Stomach smooth muscle (tissue), 2 donors: ENCODE results near the gene ARHGAP10.

Experiments used
- H3K27ac ChIP-seq: one replicate; pipeline ENCODE4 v1.7.0; 2013; ENCODE audit warnings: mild to moderate bottlenecking, low read length, inconsistent platforms
- H3K27me3 ChIP-seq, 2 donors: one replicate each; pipeline ENCODE4 v1.7.0; 2013; ENCODE audit warnings: low read length in 2 of 2; ENCODE audit not compliant: insufficient read depth in 2 of 2, control insufficient read depth in 1 of 2
- H3K36me3 ChIP-seq, 2 donors: one replicate each; pipeline ENCODE4 v1.7.0; 2013; ENCODE audit warnings: low read length in 2 of 2; ENCODE audit not compliant: control insufficient read depth in 2 of 2, insufficient read depth in 2 of 2
- H3K4me1 ChIP-seq: one replicate; pipeline ENCODE4 v1.7.0; 2013; ENCODE audit warnings: low read length; ENCODE audit not compliant: control insufficient read depth, insufficient read depth
- H3K4me3 ChIP-seq, 2 donors: one replicate each; pipeline ENCODE4 v1.7.0; 2013; ENCODE audit warnings: low read length in 2 of 2
- H3K9ac ChIP-seq, 2 donors: one replicate each; pipeline ENCODE4 v1.7.0; 2013; ENCODE audit warnings: low read length in 2 of 2, mild to moderate bottlenecking in 1 of 2
- H3K9me3 ChIP-seq, 2 donors: one replicate each; pipeline ENCODE4 v1.7.0; 2013; ENCODE audit warnings: low read length in 2 of 2; ENCODE audit not compliant: control insufficient read depth in 2 of 2
- donor health status: healthy.
- donor health status: Pancreatic carcinoma.

ARHGAP10 gene

DNA sequence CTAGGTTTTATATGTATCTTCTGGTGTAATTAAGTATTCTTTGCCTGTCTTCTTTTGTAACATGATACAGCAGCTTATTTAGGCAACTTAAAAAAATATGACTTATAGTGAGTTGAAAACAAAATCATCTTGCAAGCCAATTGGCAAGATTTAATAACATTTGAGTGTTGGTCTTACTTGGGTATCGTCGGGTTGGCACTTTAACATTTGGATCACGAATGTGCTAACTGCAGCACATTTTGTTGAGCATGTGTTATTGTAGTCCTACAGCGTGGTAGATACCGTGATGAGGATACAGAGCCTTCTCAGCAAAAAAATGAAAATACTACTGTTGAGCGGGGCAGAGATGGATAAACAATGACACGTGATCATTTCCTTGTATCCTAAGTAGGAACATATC lies 295.3 kb downstream of the ARHGAP10 start:
- H3K4me1 ChIP-seq = peaks cover 16% of the 10 kb centered on the region
- H3K27ac ChIP-seq = no peak overlapping the region
- H3K9me3 ChIP-seq = no peaks in the 10 kb centered on the region
- H3K27me3 ChIP-seq = no peaks in the 10 kb centered on the region
- H3K4me3 ChIP-seq = no peak overlapping the region
- H3K9ac ChIP-seq = no peak overlapping the region
- H3K36me3 ChIP-seq = peaks cover 3 to 6% of the 10 kb centered on the region in 2 donors

DNA sequence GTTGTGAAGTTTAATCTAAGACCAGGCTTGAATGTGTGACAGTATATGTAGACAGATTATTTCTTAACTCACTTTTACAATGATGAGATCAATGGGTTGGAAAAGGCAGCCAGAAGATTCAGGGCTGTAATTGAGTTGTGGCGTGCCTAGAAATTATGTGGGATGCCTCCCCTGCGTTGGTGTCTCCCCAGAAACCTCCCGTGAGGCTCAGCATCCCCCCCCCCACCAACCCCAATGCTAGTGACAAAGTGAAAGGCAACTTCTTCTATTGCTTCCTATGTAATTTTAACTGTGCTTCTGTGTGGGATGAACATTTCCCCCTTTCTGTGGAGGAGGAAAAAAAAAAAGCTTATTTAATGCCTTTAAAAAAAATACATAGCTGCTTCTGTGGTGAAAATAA lies 297.9 kb downstream of the ARHGAP10 start:
- Histone ChIP-seq H3K27me3 (no peaks in the 10 kb centered on the region), H3K9ac (no peak overlapping the region), H3K36me3 (peaks cover 0 to 5% of the 10 kb centered on the region in 2 donors), H3K27ac (no peak overlapping the region), H3K9me3 (no peaks in the 10 kb centered on the region), H3K4me1 (peaks cover 7% of the 10 kb centered on the region), H3K4me3 (no peak overlapping the region)

DNA sequence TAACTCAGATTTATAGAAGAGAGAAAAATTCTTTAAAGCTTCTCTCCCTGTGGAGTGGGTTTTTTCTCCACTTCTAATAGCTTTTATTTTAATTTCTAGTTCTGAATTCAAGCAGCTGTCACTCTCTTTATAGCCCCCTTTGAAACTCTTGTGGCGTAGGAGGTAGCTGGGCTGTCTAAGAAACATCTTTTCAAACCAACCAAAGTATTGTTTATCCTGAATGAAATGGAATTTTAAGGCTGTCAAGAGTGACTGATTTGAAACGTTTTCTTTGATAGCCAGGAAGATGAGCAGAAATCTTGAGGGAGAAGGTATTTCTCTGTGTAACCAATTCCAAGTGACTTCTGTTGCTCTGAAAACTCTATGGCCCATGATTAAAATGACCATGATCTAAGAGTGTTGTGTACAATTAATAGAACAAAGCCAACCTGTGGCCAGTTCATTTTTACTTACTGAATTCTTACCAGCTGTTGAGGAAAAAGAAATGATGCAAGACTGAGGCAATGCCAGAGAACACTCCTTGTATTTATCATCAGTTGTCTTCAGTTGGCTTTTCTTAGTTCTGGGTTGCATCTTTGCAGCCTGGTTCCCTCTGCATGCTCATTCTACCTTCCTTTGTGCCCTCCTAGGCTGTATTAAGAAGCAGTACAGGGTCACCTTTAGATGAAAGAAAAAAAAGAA lies 298.4 kb downstream of the ARHGAP10 start:
- H3K27ac ChIP-seq = no peak overlapping the region
- no peaks in the 10 kb centered on the region for H3K27me3 ChIP-seq
- no peak overlapping the region for H3K4me3 ChIP-seq
- H3K9ac ChIP-seq = no peak overlapping the region
- H3K9me3 ChIP-seq = no peaks in the 10 kb centered on the region
- peaks cover 7% of the 10 kb centered on the region for H3K4me1 ChIP-seq
- peaks cover 0 to 4% of the 10 kb centered on the region in 2 donors for H3K36me3 ChIP-seq

DNA sequence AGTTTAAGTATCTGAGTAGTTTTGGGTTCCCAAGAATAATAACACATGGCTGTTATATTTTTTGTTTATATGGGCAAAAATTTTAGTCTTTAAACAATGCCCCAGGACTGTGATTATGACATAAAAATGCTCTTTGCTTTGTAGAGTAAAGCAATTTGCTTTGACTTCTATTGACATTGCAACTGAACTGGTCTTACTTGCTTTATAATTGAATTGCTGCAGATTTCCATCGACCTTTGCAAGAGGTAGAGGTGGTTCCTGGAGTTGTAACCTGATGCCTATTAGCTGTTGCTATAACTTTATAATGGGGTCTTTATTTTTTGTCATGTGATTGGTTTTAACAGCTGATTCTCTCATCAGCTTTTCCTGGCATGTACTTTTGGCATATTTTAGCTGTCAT lies 302.9 kb downstream of the ARHGAP10 start:
- H3K27me3 ChIP-seq = no peaks in the 10 kb centered on the region
- no peak overlapping the region for H3K4me3 ChIP-seq
- no peaks in the 10 kb centered on the region for H3K9me3 ChIP-seq
- no peak overlapping the region for H3K9ac ChIP-seq
- H3K4me1 ChIP-seq = peaks cover 4% of the 10 kb centered on the region
- no peak overlapping the region for H3K27ac ChIP-seq
- no peaks in the 10 kb centered on the region for H3K36me3 ChIP-seq

DNA sequence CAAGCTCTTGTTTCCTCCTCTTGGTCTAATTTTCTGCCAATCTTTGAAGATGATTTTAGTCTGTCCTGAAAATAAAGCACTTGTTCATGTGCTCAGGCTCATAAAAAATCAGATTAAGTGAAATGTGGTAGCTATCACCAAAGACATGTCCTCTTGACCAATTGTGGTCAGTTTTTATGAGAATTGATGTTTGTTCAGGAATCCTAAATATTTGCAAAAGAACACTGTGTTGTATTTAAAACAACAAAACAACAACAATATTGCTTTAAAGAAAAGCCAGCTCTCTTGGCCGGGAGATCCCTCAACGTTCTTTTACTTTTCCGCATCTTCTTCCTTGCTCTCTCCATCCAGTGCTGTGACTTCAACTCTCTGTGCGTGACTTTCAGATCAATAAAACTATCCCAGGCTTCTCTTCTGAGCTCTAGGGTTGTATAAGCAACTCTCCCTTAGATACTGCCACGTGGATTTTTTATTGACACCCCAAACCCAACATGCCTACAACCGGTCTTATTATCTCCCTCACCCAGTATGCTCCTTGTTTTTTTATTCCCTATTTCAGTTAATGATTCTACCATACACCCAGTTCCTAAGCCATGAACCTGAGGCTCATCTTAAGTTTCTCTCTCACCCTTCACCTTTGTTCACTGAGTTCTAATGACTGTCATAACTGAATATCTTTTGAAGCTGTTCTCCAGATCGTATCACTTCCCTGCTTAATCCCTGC lies 309.9 kb downstream of the ARHGAP10 start:
- H3K4me1 ChIP-seq = peaks cover 11% of the 10 kb centered on the region
- peaks cover 0 to under 1% of the 10 kb centered on the region in 2 donors for H3K36me3 ChIP-seq
- H3K9ac ChIP-seq = no peak overlapping the region
- H3K27me3 ChIP-seq = no peaks in the 10 kb centered on the region
- no peak overlapping the region for H3K27ac ChIP-seq
- no peak overlapping the region for H3K4me3 ChIP-seq
- H3K9me3 ChIP-seq = no peaks in the 10 kb centered on the region

DNA sequence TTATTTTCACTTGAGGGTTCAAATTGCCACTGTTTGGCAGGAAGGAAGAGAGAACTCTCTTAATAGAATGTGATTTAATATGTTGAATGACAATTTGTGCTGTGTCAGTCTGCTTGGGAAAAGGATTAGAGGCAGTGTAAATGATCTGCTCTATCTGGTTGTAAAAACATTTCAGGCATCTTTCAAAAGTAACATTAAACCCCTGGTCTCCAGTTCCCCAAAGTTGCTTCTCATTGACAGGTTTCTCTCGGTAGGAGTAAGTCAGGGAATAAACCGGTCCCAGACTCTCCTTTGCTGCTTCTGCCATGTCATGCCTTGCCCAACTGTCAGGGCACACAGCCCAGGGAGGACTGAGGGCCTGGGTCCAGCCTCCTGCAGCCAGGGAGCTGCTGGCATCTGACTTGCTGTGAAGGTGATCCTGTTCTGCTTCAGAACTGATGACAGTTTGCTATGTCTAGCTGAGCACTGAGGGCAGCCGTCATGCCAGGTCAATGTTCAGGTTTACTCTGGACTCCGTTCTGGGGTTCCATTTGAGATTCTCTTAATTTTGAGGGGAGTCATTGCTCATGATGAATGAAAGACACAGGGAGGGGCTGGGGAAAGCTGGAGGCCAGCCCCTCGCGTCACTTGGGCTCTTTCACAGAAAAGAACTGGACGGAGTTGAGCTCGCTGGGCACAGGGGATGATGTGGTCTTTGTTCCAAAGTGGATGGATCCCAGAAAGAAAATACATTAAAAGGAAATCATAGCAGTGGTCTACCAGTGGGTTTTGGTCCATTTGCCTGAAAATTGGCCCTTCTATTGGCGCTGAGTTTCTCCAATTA lies 312.4 kb downstream of the ARHGAP10 start:
- H3K27ac ChIP-seq = no peak overlapping the region

DNA sequence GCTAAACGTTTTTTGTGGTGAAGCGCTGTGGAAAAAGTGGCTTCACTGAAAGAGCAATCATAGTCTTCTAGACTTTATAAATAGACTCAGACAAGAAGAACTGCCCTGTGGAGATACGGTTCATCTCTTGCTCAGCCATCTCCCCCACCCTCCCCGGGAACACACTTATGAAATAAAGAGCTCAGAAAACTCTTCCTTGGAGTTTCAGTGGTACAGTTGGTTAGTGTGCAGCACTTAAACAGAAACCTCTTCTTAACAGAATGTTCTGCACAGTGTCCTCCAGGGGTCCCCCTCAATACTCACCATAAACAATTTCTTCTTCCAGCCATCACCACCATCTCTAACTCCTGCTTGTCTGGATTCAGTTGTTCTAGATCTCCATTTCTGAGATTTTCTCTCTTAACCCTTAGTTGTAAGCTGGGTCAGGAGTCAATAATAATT lies 313.0 kb downstream of the ARHGAP10 start:
- Histone ChIP-seq H3K9me3 (no peaks in the 10 kb centered on the region), H3K9ac (no peak overlapping the region), H3K27ac (no peak overlapping the region), H3K27me3 (no peaks in the 10 kb centered on the region), H3K4me1 (peaks cover 11% of the 10 kb centered on the region), H3K4me3 (no peak overlapping the region), H3K36me3 (peaks cover 0 to 6% of the 10 kb centered on the region in 2 donors)

More for the DNA sequence above, 312.4 kb downstream of the ARHGAP10 start:
- no peaks in the 10 kb centered on the region for H3K27me3 ChIP-seq
- peaks cover 11% of the 10 kb centered on the region for H3K4me1 ChIP-seq
- H3K9me3 ChIP-seq = no peaks in the 10 kb centered on the region
- H3K4me3 ChIP-seq = no peak overlapping the region
- peaks cover 0 to 6% of the 10 kb centered on the region in 2 donors for H3K36me3 ChIP-seq
- H3K9ac ChIP-seq = no peak overlapping the region

DNA sequence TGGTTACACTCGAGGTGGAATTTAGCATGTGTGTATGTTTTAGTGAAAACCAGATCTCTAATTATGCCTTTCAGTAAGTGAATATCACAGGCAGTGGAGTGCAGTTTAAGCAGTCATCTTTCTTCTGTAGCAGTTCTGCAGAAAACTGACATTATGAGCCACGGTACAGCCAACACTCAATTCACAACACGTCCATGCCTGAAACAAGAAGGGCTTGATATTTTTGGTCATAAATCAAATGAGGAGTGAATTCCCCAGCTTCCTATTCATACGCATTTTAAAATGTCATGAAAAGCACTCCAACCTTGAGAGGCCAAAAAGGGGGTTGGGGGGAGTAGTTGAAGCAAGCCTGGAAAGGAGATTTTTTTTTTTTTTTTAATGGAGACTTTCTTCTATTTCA lies 316.7 kb downstream of the ARHGAP10 start:
- Histone ChIP-seq H3K4me1 (peaks cover 23% of the 10 kb centered on the region), H3K27me3 (no peaks in the 10 kb centered on the region), H3K4me3 (no peak overlapping the region), H3K27ac (no peak overlapping the region), H3K9ac (no peak overlapping the region), H3K9me3 (no peaks in the 10 kb centered on the region), H3K36me3 (peaks cover 0 to 6% of the 10 kb centered on the region in 2 donors)

DNA sequence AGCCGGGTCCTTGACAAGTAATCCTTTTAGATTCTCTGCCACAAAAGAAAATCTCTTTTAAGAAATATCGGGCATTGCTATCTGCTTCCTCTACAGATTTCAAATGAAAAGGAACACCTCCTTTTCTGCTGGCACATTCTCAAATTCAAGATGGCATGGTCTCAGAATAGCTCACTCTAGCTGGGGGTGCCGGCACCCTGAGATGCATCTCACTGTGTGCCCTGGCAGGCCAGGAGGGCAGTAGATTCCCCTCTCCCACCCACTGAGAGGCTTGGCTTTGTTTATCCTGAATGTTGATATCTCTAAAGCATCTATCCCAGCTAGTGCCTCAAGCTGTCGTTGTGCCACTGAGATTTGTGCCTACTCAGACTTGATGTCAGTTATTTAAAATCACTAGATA lies 319.5 kb downstream of the ARHGAP10 start:
- Histone ChIP-seq H3K9ac (no peak overlapping the region), H3K4me1 (peaks cover 15% of the 10 kb centered on the region), H3K27ac (no peak overlapping the region), H3K9me3 (no peaks in the 10 kb centered on the region), H3K27me3 (no peaks in the 10 kb centered on the region), H3K36me3 (peaks cover 0 to 6% of the 10 kb centered on the region in 2 donors), H3K4me3 (no peak overlapping the region)

DNA sequence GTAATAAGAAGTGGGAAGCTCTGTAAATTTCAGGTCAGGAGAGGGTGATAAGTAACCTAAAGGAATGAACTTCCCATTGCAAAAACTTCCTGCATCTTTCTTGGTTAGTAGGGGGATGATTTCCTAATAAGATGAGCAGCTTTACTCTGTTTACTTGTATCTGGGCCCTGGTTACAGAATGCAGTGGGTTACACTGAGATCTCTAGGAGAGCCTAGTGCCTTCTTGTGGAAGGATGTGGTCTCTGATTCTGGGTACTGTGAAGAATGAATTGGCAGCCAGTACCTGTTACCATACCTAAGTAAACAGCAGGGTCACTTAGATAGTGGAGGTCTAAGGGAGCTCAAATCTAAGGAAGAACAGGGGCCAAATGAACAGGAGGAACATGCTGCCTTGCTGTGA lies 320.6 kb downstream of the ARHGAP10 start:
- Histone ChIP-seq H3K36me3 (no peaks in the 10 kb centered on the region), H3K27ac (no peak overlapping the region), H3K4me1 (peaks cover 23% of the 10 kb centered on the region), H3K4me3 (no peak overlapping the region), H3K9me3 (no peaks in the 10 kb centered on the region), H3K9ac (no peak overlapping the region), H3K27me3 (no peaks in the 10 kb centered on the region)
